Fibroblast of mammary gland (primary cell): ENCODE results near the gene ZNF554.
"Not testable (repeated sequence)": the region's sequence is repeated elsewhere in the genome, so short reads cannot be mapped to it uniquely, and the experiment has no call there.

Experiments used
- DNase-seq: peaks from one replicate; pipeline ENCODE4 v3.0.0-alpha.2; 2010; ENCODE audit warnings: low read depth
- H3K4me3 ChIP-seq: 2 replicates; pipeline ENCODE4 v1.5.1; 2011; ENCODE audit warnings: low read depth, mild to moderate bottlenecking, low read length, moderate library complexity; ENCODE audit not compliant: control insufficient read depth
- TF ChIP-seq, protein P1 (sequence below): conservative IDR thresholded peaks from 2 replicates; pipeline ENCODE4 v1.5.1; 2011; ENCODE audit warnings: low read depth, low read length, inconsistent platforms; ENCODE audit not compliant: control insufficient read depth, insufficient read depth

ZNF554 gene

DNA sequence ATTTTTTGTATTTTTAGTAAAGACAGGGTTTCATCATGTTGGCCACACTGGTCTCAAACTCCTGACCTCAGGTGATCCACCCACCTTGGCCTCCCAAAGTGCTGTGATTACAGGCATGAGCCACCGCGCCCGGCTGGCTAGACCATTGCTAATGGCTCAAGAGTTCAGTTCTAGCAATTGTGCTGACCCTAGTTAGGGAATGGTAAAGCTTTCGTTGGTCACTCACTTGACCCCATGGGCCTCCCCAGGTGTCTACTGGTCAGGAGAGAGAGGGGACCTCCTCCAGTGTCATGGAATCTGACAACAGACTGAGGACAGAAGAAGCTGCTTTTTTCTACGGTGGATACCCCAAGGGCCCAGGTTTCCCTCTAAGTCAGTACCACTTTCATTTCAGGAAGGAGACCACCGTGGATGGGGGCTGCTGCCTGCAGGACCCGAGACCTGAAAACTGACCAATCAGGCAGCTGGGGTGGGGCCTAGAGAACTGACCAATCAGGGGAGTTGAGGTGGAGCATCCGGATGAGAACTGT is 46.9 kb downstream of the ZNF554 start:
- peak overlapping the region; percentile 17 for H3K4me3 ChIP-seq
- TF ChIP-seq, protein P1, sequence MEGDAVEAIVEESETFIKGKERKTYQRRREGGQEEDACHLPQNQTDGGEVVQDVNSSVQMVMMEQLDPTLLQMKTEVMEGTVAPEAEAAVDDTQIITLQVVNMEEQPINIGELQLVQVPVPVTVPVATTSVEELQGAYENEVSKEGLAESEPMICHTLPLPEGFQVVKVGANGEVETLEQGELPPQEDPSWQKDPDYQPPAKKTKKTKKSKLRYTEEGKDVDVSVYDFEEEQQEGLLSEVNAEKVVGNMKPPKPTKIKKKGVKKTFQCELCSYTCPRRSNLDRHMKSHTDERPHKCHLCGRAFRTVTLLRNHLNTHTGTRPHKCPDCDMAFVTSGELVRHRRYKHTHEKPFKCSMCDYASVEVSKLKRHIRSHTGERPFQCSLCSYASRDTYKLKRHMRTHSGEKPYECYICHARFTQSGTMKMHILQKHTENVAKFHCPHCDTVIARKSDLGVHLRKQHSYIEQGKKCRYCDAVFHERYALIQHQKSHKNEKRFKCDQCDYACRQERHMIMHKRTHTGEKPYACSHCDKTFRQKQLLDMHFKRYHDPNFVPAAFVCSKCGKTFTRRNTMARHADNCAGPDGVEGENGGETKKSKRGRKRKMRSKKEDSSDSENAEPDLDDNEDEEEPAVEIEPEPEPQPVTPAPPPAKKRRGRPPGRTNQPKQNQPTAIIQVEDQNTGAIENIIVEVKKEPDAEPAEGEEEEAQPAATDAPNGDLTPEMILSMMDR: no peak

DNA sequence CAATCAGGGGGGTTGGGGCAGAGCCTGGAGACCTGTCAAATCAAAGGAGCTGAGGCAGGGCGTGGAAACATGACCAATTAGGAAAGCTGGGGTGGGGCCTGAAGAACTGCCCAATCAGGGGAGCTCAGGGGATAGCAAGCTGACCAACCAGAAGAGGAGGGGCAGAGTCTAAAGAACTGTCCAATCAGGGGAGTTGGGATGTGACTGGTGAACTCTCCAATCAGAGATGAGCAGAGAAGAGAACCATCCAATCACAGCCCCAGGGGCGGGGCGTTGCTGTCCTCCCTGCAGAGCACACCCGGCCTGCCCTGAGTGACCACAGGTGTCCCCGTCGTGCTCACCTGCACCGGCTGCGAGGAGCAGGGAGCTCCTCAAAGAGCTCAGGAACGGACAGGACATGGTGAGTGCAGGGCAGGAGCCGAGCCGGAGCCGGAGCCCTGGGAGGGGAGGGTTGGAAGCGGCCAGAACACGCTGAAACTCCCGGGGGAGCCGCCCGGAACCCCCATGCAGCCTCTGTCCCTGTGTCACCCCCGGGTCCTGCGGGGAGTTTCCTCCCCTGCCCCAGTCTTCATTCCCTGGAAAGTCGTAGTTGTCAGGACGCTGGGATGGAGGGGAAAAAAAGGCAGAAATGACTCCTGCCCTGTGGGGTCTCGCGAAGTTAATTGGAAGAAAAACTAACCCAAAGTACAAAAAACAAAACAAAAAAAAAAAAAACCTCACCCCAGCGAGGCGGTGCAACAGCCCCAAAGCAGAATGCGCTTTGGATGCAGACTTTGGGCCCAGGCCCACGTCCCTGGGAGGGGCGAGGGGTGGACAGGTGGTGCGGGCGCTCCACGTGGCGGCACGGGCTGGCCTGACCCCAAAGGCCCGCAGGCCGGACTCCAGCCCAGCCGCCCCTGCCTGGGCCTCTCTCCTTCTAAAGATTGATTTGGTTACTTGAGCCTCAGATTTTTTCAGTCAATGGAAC is 47.6 kb downstream of the ZNF554 start, which contains the start of gene ZNF556:
ZNF556 (plus strand) TSS at position 311 of the 967 bp plus-strand sequence; CDS start at position 398, 87 bp downstream.
- peak within 1 kb of the TSS; percentile 47 for H3K4me3 ChIP-seq
- peak; percentile 87 for DNase-seq
- TF ChIP-seq, protein P1: no peak

More for the DNA sequence above, 46.9 kb downstream of the ZNF554 start:
- no peak for DNase-seq

DNA sequence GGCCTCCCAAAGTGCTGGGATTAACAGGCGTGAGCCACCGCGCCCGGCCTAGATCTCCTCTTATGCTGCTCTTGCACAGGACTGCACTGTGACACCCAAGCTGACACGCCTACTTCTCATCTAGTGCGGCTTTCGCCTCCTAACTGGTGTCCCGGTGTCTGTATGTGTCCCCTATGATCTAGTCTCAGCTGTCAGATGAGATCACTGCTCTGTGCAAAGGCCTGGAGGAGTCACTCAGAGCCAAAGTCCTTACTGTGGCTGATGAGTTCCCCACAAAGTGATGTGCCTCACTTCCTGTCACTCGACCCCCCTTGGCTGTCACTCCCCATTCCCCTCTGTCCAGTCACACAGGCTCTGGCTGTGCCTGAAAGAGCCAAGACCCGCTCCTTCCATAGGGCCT is 50.0 kb downstream of the ZNF554 start:
- no peak for DNase-seq
- TF ChIP-seq, protein P1: no peak
- no peak overlapping the region for H3K4me3 ChIP-seq

DNA sequence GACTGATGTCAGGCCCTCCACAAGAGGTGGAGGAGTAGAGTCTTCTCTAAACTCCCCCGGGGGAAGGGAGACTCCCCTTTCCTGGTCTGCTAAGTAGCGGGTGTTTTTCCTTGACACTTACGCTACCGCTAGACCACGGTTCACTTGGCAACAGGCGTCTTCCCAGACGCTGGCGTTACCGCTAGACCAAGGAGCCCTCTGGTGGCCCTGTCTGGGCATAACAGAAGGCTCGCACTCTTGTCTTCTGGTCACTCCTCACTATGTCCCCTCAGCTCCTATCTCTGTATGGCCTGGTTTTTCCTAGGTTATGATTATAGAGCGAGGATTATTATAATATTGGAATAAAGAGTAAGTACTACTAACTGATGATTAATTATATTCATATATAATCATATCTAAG is 52.5 kb downstream of the ZNF554 start:
- not testable (repeated sequence) for DNase-seq, H3K4me3 ChIP-seq

DNA sequence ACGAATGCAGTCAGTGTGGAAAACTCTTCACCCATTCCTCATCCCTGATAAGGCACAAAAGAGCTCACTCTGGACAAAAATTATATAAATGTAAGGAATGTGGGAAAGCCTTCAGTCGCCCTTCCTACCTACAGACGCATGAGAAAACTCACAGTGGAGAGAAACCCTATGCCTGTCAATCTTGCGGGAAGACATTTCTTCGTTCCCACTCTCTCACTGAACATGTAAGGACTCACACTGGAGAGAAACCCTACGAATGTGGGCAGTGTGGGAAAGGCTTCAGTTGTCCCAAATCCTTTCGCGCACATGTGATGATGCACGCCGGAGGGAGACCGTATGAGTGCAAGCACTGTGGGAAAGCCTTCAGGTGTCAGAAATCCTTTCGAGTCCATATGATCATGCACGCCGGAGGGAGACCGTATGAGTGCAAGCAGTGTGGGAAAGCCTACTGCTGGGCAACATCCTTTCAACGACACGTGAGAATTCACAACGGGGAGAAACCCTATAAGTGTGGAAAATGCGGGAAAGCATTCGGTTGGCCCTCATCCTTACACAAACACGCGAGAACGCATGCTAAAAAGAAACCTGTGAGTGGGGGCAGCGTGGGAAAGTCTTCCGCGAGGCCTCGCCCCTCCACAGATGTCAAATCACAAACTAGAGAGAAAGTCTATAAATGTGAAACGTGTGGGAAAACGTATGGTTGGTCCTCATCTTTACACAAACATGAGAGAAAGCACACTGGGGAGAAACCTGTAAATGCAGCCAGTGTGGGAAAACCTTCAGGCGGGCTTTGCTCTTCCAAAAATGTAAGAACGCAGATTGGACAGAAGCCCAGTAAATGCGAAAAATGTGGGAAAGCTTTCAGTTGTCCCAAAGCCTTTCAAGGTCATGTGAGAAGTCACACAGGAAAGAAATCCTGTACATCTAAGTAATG is 58.0 kb downstream of the ZNF554 start:
- no peak for DNase-seq
- no peak overlapping the region for H3K4me3 ChIP-seq
- TF ChIP-seq, protein P1: no peak

DNA sequence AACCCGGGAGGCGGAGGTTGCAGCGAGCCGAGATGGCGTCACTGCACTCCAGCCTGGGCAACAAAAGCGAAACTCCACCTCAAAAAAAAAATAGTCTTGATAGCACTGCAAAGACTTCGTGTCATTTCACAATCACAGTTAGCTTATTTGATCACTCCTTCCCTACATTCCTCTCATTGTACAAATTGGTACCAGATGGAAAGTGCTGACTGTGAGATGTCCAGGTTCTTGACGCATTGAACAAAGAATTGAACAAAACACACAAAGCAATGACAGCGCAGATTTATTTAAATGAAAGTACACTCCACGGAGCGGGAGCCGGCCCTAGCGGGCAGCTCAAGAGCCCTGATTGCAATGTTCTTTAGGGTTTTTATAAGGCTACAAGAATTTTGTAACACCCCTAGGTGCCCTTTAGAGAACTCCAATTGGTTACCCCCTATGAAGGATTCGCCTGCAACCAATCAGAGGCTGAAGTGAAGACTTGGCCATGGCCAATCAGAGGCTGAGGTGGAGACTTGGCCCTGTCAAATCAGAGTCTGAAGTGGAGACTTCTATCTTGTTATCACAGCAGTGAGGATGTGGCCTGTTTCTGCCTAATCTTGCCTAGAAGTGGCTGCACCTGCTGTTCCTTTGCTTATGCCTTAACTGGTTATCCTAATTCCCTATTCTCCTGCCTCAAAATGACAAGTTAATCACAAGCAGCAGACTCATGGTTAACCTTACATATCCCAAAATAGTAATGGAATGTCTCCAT is 64.2 kb downstream of the ZNF554 start:
- DNase-seq: peak; percentile 72
- no peak overlapping the region for H3K4me3 ChIP-seq
- TF ChIP-seq, protein P1: no peak
